AML-193 (cell line): ENCODE data around the gene FMNL1.

Source experiments
- DNase-seq, 2 experiments: peaks; one replicate each; lab custom pipeline; 2025; lab: John Stamatoyannopoulos, UW

The FMNL1 gene

GRCh38 chr17:45258981-45259380 is 37.3 kb downstream of the FMNL1 start:
- peak in 1 of 2 experiments; percentile 10 for DNase-seq

- DNase-seq, result no peak
Observed at GRCh38 chr17:45260204-45260783, 38.6 kb downstream of the FMNL1 start.

GRCh38 chr17:45261577-45262515 is 40.2 kb downstream of the FMNL1 start, which contains the start of gene SPATA32:
TSS of gene SPATA32 (minus strand) at chr17:45262094. CDS start at chr17:45262016, 78 bp downstream.
- peak; percentile 30 for DNase-seq

GRCh38 chr17:45262516-45263476 is 41.1 kb downstream of the FMNL1 start:
- DNase-seq, result no peak

GRCh38 chr17:45263477-45263860 is 41.8 kb downstream of the FMNL1 start:
- no peak for DNase-seq

GRCh38 chr17:45264430-45264829 is 42.7 kb downstream of the FMNL1 start:
- no peak for DNase-seq

GRCh38 chr17:45264988-45265387 is 43.3 kb downstream of the FMNL1 start:
- DNase-seq, result no peak

- no peak for DNase-seq
Observed at GRCh38 chr17:45265821-45266220, 44.1 kb downstream of the FMNL1 start.

- DNase-seq, result no peak
Observed at GRCh38 chr17:45266372-45266926, 44.8 kb downstream of the FMNL1 start.

GRCh38 chr17:45267436-45268055 is 45.9 kb downstream of the FMNL1 start:
- no peak for DNase-seq

GRCh38 chr17:45269912-45270311 is 48.2 kb downstream of the FMNL1 start:
- DNase-seq, result no peak

- DNase-seq, result peak; percentile 23 to 28
Observed at GRCh38 chr17:45270828-45271418, 49.2 kb downstream of the FMNL1 start.

GRCh38 chr17:45271603-45272002 is 49.9 kb downstream of the FMNL1 start:
- no peak for DNase-seq

GRCh38 chr17:45273551-45273957 is 51.9 kb downstream of the FMNL1 start:
- no peak for DNase-seq

GRCh38 chr17:45274033-45274432 is 52.3 kb downstream of the FMNL1 start:
- no peak for DNase-seq

GRCh38 chr17:45276031-45276430 is 54.3 kb downstream of the FMNL1 start:
- DNase-seq, result no peak

- DNase-seq, result peak; percentile 94
Observed at GRCh38 chr17:45277216-45277849, 55.6 kb downstream of the FMNL1 start.

GRCh38 chr17:45277992-45278391 is 56.3 kb downstream of the FMNL1 start:
- no peak for DNase-seq

- no peak for DNase-seq
Observed at GRCh38 chr17:45279898-45280297, 58.2 kb downstream of the FMNL1 start.
